Omental fat pad (tissue), 4 donors: ENCODE measurements around the gene SCGB2A2. TPM values are rescaled to one million over a fixed set of nuclear protein-coding genes. Genes with fewer than 3 reads are reported as not detected.

ENCODE experiments used
- ATAC-seq: fragments of 150-250 bp; one replicate; pipeline ENCODE4 v1.9.1; 2016; ENCODE audit warnings: mild to moderate bottlenecking, moderate library complexity; ENCODE audit not compliant: low FRiP score
- DNase-seq: peaks from one replicate; pipeline ENCODE4 v3.0.0-alpha.2; 2019; ENCODE audit warnings: low spot score
- total RNA-seq, 4 donors: library from RNA; depleted of rRNA; stranded (reverse); fragments of >200 nt; gene quantifications; one replicate each; pipeline ENCODE4 v1.1.0, GENCODE V29; 2016
- TF ChIP-seq, protein P1 (sequence below), 3 donors: fragments of 450-650 bp; IDR thresholded peaks; one replicate each; pipeline ENCODE4 v1.5.1; 2016 to 2017; ENCODE audit warnings: antibody characterized with exemption in 3 of 3, mild to moderate bottlenecking in 3 of 3, moderate library complexity in 2 of 3

The SCGB2A2 gene
- total RNA-seq, 4 donors from 2014 or later: not detected

DNA sequence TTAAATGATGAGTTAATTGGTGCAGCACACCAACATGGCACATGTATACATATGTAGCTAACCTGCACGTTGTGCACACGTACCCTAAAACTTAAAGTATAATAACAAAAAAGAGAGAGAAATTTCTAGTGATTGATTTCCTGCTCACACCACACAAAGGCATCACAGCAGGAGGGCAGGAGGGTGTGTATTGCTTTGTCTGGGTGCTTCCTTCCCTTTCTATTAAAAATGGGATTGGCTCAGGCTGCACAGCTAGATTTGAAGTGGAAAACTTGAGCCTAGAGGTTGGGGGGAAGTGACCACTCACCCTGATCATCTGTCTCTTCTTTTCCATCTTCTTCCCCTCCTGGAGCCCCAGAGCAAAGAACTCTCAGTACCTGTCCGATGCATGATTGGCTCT lies 28.9 kb upstream of the SCGB2A2 start:
- no peak for ATAC-seq
- TF ChIP-seq, protein P1, sequence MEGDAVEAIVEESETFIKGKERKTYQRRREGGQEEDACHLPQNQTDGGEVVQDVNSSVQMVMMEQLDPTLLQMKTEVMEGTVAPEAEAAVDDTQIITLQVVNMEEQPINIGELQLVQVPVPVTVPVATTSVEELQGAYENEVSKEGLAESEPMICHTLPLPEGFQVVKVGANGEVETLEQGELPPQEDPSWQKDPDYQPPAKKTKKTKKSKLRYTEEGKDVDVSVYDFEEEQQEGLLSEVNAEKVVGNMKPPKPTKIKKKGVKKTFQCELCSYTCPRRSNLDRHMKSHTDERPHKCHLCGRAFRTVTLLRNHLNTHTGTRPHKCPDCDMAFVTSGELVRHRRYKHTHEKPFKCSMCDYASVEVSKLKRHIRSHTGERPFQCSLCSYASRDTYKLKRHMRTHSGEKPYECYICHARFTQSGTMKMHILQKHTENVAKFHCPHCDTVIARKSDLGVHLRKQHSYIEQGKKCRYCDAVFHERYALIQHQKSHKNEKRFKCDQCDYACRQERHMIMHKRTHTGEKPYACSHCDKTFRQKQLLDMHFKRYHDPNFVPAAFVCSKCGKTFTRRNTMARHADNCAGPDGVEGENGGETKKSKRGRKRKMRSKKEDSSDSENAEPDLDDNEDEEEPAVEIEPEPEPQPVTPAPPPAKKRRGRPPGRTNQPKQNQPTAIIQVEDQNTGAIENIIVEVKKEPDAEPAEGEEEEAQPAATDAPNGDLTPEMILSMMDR (IDR thresholded peaks at IDR 0.05): no peak

GRCh38 chr11:62242021-62242420 lies 27.9 kb upstream of the SCGB2A2 start, which contains the start of gene SCGB1D2:
SCGB1D2 (plus strand) TSS chr11:62242239; CDS start chr11:62242308, 69 bp downstream.
- ATAC-seq: no peak
- TF ChIP-seq, protein P1 (IDR thresholded peaks at IDR 0.05): no peak
- DNase-seq: no peak

More for the DNA sequence above, 28.9 kb upstream of the SCGB2A2 start:
- DNase-seq: no peak

DNA sequence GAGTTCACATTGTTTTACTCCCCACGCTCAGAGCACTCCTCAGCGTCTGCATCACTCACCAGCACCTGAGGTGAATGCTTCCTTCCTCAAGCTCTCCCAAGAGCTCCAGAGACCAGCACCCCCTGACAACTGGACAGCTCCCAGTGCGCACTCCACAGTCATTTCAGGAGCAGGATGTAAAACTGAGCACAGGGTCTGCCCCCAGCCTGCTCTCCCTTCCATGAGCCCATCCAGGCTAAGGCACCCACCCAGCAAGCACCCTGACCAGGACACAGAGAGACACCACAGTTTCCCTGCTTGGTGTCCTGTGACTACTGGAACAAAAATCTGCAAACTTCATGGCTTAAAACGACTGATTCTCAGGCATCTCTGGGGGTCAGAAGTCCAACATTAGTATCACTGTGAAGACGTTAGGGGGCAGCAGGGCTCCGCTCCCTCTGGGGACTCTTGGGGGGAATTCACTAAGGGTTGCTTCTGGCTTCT lies 24.6 kb upstream of the SCGB2A2 start:
- TF ChIP-seq, protein P1 (IDR thresholded peaks at IDR 0.05): no peak
- ATAC-seq (no peak), DNase-seq (no peak)

- ATAC-seq (no peak), DNase-seq (no peak)
- TF ChIP-seq, protein P1 (IDR thresholded peaks at IDR 0.05): no peak
These were observed 18.3 kb upstream of the SCGB2A2 start for GRCh38 chr11:62251698-62252097.

- TF ChIP-seq, protein P1 (IDR thresholded peaks at IDR 0.05): no peak
- ATAC-seq (no peak), DNase-seq (no peak)
These were observed 15.9 kb upstream of the SCGB2A2 start for GRCh38 chr11:62253999-62254542.

DNA sequence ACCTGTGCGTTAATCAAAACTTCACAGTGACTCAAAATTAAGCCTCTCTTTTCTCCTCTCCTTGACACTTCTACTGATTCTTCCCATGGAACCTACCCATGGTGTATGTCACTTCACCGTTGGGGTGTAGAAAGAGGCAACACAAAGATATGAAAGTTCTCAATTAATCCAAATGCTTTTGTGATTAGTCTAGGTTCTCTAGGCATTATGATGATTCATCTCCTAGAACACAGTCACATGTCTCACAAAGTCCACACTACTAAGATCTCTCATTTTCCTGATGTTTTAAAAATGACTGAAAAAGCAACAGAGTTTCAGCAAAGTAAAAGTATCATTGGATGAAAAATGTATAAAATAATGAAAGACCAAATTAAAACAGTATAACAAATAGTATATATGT lies 13.7 kb upstream of the SCGB2A2 start:
- DNase-seq (no peak), ATAC-seq (no peak)
- TF ChIP-seq, protein P1 (IDR thresholded peaks at IDR 0.05): no peak

DNA sequence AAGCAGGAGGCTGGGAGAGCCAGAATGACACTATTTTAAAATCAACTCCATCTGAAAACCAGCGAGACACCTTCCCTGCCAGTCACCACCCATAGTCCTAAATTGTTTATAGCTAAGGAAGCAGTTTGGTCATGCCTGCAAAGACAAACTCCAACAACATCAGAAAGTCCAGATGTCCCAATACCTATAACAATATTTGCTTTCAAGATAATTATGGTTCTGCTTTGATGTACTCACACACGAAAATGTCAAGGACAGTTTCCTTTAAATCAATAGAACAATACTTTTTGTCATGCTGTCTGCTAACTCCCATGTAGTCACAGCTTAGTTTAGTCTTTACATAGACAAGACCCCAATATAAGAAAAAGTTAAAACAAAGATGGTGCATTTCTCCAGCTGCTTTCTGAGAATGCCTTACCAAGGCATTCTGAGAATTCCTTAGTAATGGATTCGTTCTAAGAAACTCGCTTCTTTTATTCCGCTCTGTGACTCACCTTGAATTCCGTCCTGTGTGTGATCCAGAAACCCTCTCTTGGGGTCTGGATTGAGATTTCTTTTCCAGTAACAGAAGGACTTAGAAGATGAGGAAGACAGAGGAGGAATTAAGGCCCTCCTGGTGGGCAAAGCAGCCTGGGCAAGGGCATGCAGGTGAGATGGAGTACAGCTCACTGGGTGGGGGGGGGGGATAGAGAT lies 9.6 kb upstream of the SCGB2A2 start:
- ATAC-seq (no peak), DNase-seq (no peak)
- TF ChIP-seq, protein P1 (IDR thresholded peaks at IDR 0.05): no peak
